HG02981 (cell line): ENCODE data around the gene B4GALT2.

ENCODE experiments used
- ATAC-seq: cut with Tn5 transposase; IDR thresholded peaks from one replicate; pipeline ENCODE4 v1.9.1; 2021; ENCODE audit warnings: mild to moderate bottlenecking, moderate library complexity; ENCODE audit not compliant: unreplicated experiment

The B4GALT2 gene

DNA sequence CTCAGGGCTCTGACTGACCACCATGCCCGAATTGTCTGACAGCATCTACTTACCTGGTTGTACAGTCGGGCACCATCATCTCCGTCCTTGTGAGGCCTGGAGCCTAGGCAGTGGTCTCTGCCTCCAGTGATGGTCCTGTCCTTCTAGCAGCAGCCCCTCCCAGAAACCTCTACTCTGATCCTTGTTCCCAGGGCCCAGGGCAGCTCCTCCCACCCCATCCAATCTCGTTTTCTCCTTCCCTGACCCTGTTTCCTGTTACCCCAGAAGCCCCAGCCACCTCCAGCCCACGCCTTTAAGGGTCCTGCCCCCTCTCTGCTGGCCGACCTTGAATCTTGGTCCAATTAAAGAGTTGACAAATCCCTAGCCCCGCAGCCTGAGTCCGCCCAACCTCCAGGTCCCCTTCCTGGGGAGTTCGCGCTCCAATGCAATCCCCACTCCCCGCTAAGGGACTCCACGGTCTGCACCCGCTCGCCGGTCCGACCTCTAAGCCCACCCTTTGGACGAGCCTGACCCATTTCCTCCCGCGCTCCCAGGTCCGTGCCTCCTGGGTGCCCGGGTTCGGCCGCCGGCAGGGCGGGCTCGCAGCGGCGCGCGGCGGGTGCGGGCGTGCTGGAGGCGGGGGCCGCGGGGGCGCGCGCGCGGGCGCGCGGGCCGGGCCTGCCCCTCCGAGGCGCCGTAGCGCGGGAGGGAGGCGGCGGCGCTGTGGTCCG is at the start of gene B4GALT2:
Gene B4GALT2 (plus strand): TSS at position 660 of the 710 bp plus-strand sequence. CDS start 1,951 bp downstream, outside the sequence.
- no peak for ATAC-seq

- ATAC-seq: no peak
These were observed 48.7 kb upstream of the B4GALT2 start for GRCh38 chr1:43930168-43930948.

- no peak for ATAC-seq
These were observed 48.1 kb upstream of the B4GALT2 start for GRCh38 chr1:43930949-43931275.

GRCh38 chr1:43931711-43932660 is 47.0 kb upstream of the B4GALT2 start:
- no peak for ATAC-seq

DNA sequence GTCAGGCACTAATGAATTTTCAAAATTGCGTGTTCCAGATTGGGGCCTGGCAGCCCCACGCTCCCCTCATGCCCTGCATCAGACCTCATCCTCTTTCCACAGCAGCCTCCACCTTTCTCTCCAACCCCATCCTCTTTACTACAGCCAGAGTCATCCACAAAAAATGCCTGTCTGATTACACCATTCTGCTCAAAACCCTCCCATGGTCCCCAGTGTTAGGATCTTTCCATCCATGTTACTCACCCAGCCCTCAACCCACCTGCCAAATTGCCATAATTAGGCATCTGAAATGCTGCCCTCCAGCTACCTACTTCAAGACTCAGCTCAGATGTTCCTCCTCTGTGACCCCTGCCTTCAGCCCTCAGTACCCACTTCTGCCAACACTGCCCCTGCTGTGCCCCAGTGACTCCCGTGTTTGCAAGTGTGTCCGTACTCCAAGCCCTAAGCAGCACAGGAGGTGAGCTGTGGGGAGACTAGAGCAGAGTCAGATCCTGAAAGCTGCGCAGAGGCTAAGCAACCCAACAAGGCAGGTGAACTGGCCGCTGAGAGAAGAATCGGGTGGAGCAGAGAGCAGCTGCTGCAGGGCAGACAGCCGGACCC is 46.1 kb upstream of the B4GALT2 start:
- no peak for ATAC-seq

GRCh38 chr1:43933386-43934100 is 45.5 kb upstream of the B4GALT2 start, which contains the start of gene ARTN:
Gene ARTN, plus strand, starts transcription at chr1:43933801. Its CDS starts 1,856 bp downstream, at chr1:43935657.
- no peak for ATAC-seq

GRCh38 chr1:43934101-43934985 is 44.7 kb upstream of the B4GALT2 start:
- no peak for ATAC-seq

DNA sequence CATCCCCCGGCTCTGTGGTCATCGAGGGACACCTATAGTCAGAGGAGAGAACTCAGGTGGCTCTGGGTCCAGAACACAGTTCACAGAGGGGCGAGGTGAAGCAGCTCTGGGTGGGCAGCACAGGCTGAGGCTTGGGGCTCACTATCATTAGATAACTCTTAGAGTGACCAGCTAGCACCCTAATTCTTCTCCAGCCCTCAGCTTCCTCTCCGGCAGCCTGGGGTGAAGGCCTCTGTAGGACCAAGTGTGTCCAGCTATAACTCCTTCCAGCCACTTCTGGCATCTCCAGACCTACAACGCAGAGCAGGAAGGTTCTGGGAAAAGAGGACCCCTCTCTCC is 44.1 kb upstream of the B4GALT2 start:
- no peak for ATAC-seq

DNA sequence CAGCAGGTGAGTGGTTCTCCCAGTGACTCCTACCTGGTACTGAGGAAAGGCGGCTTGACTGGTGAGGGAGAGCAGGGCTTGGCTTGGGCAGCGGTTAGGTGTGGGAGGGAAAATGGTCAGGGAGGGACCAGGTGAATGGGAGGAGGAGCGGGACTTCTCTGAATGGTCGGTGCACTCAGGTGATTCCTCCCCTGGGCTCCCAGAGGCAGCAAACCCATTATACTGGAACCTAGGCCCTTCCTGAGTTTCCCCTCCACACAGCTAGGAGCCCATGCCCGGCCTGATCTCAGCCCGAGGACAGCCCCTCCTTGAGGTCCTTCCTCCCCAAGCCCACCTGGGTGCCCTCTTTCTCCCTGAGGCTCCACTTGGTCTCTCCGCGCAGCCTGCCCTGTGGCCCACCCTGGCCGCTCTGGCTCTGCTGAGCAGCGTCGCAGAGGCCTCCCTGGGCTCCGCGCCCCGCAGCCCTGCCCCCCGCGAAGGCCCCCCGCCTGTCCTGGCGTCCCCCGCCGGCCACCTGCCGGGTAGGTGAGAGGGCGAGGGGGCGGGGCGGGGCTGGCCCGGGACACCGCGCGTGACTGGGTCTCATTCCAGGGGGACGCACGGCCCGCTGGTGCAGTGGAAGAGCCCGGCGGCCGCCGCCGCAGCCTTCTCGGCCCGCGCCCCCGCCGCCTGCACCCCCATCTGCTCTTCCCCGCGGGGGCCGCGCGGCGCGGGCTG is 43.1 kb upstream of the B4GALT2 start:
- no peak for ATAC-seq

GRCh38 chr1:43936431-43937151 is 42.4 kb upstream of the B4GALT2 start:
- ATAC-seq: no peak

DNA sequence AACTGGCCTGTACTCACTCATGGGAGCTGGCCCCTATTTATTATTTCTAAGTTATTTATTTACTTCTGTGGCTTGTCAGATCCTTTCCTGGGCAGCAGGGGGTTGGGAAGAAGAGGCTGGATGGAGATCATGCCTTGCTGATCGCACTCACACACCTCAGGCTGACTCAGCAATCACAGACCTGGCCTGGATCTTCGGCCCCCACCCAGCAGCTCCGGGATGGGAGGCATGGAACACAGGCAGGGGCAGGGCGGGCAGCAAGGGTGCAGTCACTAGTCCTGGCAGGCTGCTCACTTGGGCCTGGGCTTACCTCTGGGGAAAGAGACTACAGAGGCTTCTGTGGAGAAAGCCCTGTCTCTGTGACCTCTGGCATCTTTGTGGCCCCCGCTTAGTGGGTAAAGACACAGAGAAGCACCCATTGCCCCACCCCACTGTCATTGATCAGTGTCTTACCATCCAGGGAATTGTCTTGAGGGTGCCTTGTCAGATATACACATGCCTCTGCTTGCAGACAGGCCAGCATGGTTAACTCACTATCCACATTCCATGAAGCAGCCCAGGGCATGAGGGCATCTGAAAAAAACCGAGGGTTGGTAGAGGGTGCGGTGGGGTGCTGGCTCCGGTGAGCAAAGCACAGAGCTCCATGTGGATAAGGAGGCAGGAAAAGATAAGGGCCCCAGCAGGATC is 41.7 kb upstream of the B4GALT2 start:
- no peak for ATAC-seq

GRCh38 chr1:43938383-43938782 is 40.6 kb upstream of the B4GALT2 start:
- no peak for ATAC-seq

DNA sequence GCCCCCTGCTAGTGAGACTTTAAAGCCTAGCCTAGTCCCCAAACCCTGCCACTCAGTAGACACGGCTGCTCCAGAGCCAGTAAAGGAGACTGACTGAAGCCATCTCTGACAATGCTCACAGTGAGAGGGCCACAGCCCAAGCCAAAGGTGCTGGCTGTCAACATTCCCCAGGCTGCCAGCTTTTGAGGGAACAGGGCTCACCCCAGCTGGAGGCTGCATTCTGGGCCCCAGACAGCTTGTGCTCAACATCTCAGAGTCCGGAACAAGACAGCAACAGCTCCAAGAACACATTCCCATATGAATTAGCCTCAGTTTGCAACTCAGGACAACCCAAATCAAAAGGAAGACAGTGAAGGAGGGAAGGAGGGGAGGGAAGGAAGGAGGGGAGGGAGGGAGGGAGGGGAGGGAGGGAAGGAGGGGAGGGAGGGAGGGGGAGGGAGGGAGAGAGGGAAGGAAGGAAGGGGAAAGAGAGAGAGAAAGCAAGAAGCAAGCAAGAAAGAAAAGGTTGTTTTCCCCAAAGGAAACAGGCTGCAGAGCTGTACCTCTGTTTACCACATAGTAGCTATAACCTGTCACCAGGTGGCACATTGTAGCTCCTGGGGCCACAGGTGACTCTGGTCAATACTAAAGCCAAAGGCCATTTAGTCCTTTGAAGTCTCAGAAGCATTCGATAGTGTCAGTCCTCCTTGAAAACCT is 40.0 kb upstream of the B4GALT2 start:
- ATAC-seq: no peak

DNA sequence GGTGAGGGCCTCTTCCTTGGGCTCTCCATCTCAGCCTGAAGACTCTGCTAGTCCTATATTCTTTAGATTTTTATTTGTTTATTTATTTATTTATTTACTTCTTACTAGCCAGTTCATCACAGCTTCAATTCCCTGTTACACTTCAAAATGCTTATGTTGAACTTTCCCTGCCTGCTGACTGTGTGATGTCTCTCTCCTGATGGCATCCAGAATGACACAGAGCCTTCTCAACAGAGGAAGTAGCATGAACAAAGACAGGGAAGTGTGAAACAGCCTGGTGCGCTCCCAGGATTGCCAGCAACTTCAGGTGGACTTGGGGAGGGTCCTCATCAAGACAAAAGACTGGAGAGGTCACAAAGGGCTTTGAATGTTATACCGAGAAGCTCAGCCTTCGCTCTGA is 36.6 kb upstream of the B4GALT2 start:
- ATAC-seq: no peak

GRCh38 chr1:43944860-43945259 is 34.1 kb upstream of the B4GALT2 start:
- ATAC-seq: no peak

DNA sequence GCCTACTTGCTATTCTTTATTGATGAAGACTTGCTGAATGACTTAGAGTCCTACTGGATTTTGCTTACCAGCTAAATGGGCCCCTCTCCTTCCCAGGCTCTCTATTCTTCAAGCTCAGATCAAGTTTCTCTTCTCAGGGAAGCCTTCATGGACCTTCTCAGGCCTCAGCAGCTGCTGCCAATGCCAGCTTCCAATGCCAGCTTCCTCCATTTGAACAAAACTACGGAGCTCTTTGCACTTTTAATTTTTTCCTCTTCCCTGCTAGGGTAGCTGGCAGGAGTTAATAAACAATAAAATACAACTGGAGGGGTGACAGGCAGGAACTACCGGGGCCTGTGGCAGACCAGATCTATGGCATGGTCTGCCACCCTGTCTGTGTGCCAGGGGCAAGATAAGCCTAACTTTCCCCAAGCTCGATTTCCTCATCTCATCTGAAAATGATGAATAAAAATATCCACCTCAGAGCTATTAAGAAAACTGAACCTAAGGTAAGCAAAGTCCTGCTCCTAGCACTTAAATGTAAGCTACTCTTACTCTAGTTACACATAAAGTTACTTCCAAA is 33.3 kb upstream of the B4GALT2 start:
- ATAC-seq: no peak
